H1 (cell line): ENCODE measurements around the gene TFAP2C. TPM values are rescaled to one million over a fixed set of nuclear protein-coding genes. Genes with fewer than 3 reads are reported as not detected.

Experiments
- CTCF ChIA-PET: fragments of 300-600 bp; sonication (Branson Sonifier 250); formaldehyde crosslinking; loops from one replicate; lab custom pipeline; 2021; ENCODE audit not compliant: partially characterized antibody; lab: Charles Lee
- POLR2A ChIA-PET: fragments of 300-600 bp; sonication (Branson Sonifier 250); formaldehyde crosslinking; loops from one replicate; lab custom pipeline; 2021; ENCODE audit warnings: inconsistent platforms; ENCODE audit not compliant: partially characterized antibody; lab: Charles Lee
- DNase-seq, 2 experiments: peaks; one replicate each; pipeline versions ENCODE4 v3.0.0 to v3.0.0-alpha.2; 2010 to 2022; ENCODE audit warnings: low spot score in 2 of 2, low read depth in 1 of 2, mixed read lengths in 1 of 2
- FAIRE-seq: peaks from 2 replicates; lab custom pipeline; 2011; peaks lifted over from hg19 to GRCh38; lab: Jason Lieb, UNC
- H2AFZ ChIP-seq: 2 replicates; pipeline ENCODE4 v1.8.1; 2012; ENCODE audit warnings: low read length, inconsistent platforms
- H2AK5ac ChIP-seq: 2 replicates; pipeline ENCODE4 v1.6.1; 2013; ENCODE audit warnings: low read depth, low read length
- H2BK120ac ChIP-seq: replicated peaks from 2 replicates; pipeline ENCODE3; 2013; ENCODE audit warnings: low read depth, low read length, inconsistent platforms
- H2BK12ac ChIP-seq: 2 replicates; pipeline ENCODE4 v1.6.1; 2013; ENCODE audit warnings: low read depth, low read length
- H2BK15ac ChIP-seq: 2 replicates; pipeline ENCODE4 v1.6.1; 2013; ENCODE audit warnings: low read length
- H2BK20ac ChIP-seq: 2 replicates; pipeline ENCODE4 v1.6.1; 2013; ENCODE audit warnings: low read length
- H2BK5ac ChIP-seq: 2 replicates; pipeline ENCODE4 v1.6.1; 2013; ENCODE audit warnings: low read depth, low read length
- H3K14ac ChIP-seq: 2 replicates; pipeline ENCODE4 v1.6.1; 2013; ENCODE audit warnings: inconsistent platforms; ENCODE audit not compliant: insufficient read length
- H3K18ac ChIP-seq: 2 replicates; pipeline ENCODE4 v1.6.1; 2013; ENCODE audit warnings: low read length; ENCODE audit errors: extremely low read depth
- H3K23ac ChIP-seq: 2 replicates; pipeline ENCODE4 v1.6.1; 2013; ENCODE audit warnings: inconsistent platforms; ENCODE audit not compliant: insufficient read length
- H3K23me2 ChIP-seq: 2 replicates; pipeline ENCODE4 v1.6.1; 2013; ENCODE audit warnings: low read depth, low read length
- H3K27ac ChIP-seq: 2 replicates; pipeline ENCODE4 v1.6.1; 2011; ENCODE audit warnings: low read depth, low read length, inconsistent platforms
- H3K27me3 ChIP-seq, 4 experiments: replicated peaks in 1 of 4; 1 replicate in 1 of 4; 2 replicates in 3 of 4; pipeline versions ENCODE4 v1.6.1 to v1.8.1; 2011 to 2013; ENCODE audit warnings: low read length in 3 of 4, mild to moderate bottlenecking in 3 of 4, inconsistent platforms in 2 of 4, mixed read lengths in 2 of 4, moderate library complexity in 1 of 4; ENCODE audit not compliant: control insufficient read depth in 3 of 4, insufficient read depth in 3 of 4; ENCODE audit errors: extremely low read depth in 1 of 4
- H3K36me3 ChIP-seq, 4 experiments: 2 replicates each; pipeline versions ENCODE4 v1.6.1 to v1.8.1; 2011 to 2013; ENCODE audit warnings: mild to moderate bottlenecking in 4 of 4, low read length in 3 of 4, moderate library complexity in 2 of 4, control low read depth in 1 of 4, inconsistent platforms in 1 of 4; ENCODE audit not compliant: insufficient read depth in 4 of 4, control insufficient read depth in 2 of 4
- H3K4ac ChIP-seq: replicated peaks from 2 replicates; pipeline ENCODE3; 2013; ENCODE audit warnings: low read length, low read depth, mixed read lengths, inconsistent platforms; ENCODE audit not compliant: insufficient read length
- H3K4me1 ChIP-seq, 4 experiments: replicated peaks in 1 of 4; 1 replicate in 1 of 4; 2 replicates in 3 of 4; pipeline versions ENCODE4 v1.6.1 to v1.8.1; 2011 to 2013; ENCODE audit warnings: low read length in 3 of 4, inconsistent platforms in 2 of 4, mixed read lengths in 1 of 4; ENCODE audit not compliant: insufficient read depth in 4 of 4, control insufficient read depth in 3 of 4
- H3K4me2 ChIP-seq, 2 experiments: 2 replicates each; pipeline versions ENCODE4 v1.6.1 to v1.8.1; 2011 to 2013; ENCODE audit warnings: low read depth in 2 of 2, low read length in 2 of 2, control low read depth in 1 of 2, inconsistent platforms in 1 of 2, mild to moderate bottlenecking in 1 of 2; ENCODE audit not compliant: insufficient read depth in 1 of 2
- H3K4me3 ChIP-seq, 4 experiments: fragments of 200-600, 300-600 bp in 1 of 4; sonication (generic), shearing (Covaris generic), sonication (Bioruptor Twin) in 1 of 4; 2 replicates each; pipeline versions ENCODE4 v1.5.1 to v1.8.1; 2011 to 2016; ENCODE audit warnings: low read length in 4 of 4, low read depth in 3 of 4, control low read depth in 2 of 4, inconsistent platforms in 2 of 4, mild to moderate bottlenecking in 2 of 4, mixed read lengths in 1 of 4, moderate library complexity in 1 of 4; ENCODE audit not compliant: insufficient read depth in 2 of 4; ENCODE audit errors: extremely low read depth in 1 of 4
- H3K56ac ChIP-seq: replicated peaks from 2 replicates; pipeline ENCODE3; 2013; ENCODE audit warnings: low read depth, mild to moderate bottlenecking, mixed read lengths, low read length, inconsistent platforms; ENCODE audit not compliant: insufficient read length
- H3K79me1 ChIP-seq: 2 replicates; pipeline ENCODE4 v1.6.1; 2013; ENCODE audit warnings: low read depth, low read length, control low read depth
- H3K79me2 ChIP-seq, 2 experiments: 2 replicates each; pipeline versions ENCODE4 v1.6.1 to v1.8.1; 2012 to 2013; ENCODE audit warnings: low read length in 2 of 2, mild to moderate bottlenecking in 2 of 2, inconsistent platforms in 1 of 2; ENCODE audit not compliant: insufficient read depth in 2 of 2, control insufficient read depth in 1 of 2
- H3K9ac ChIP-seq, 4 experiments: replicated peaks in 1 of 4; 1 replicate in 1 of 4; 2 replicates in 3 of 4; pipeline versions ENCODE4 v1.6.1 to v1.8.1; 2011 to 2013; ENCODE audit warnings: low read depth in 3 of 4, low read length in 3 of 4, control low read depth in 2 of 4, mild to moderate bottlenecking in 2 of 4, moderate library complexity in 2 of 4, inconsistent platforms in 1 of 4; ENCODE audit errors: extremely low read depth in 1 of 4
- H3K9me3 ChIP-seq, 2 experiments: 2 replicates each; pipeline versions ENCODE4 v1.6.1 to v1.8.1; 2012 to 2013; ENCODE audit warnings: mild to moderate bottlenecking in 2 of 2, moderate library complexity in 2 of 2, control low read depth in 1 of 2, inconsistent platforms in 1 of 2, low read depth in 1 of 2, low read length in 1 of 2, mixed read lengths in 1 of 2; ENCODE audit not compliant: insufficient read depth in 2 of 2
- H4K20me1 ChIP-seq, 2 experiments: replicated peaks in 1 of 2; 2 replicates each; pipeline versions ENCODE3 to v1.8.1; 2011 to 2013; ENCODE audit warnings: inconsistent platforms in 2 of 2, low read length in 2 of 2, mild to moderate bottlenecking in 1 of 2; ENCODE audit not compliant: insufficient read depth in 2 of 2, control insufficient read depth in 1 of 2
- H4K5ac ChIP-seq: 2 replicates; pipeline ENCODE4 v1.6.1; 2013; ENCODE audit warnings: low read length, low read depth, mixed read lengths, inconsistent platforms; ENCODE audit not compliant: insufficient read length
- H4K8ac ChIP-seq: 2 replicates; pipeline ENCODE4 v1.8.0; 2013; ENCODE audit warnings: mild to moderate bottlenecking, moderate library complexity, low read length, inconsistent platforms; ENCODE audit not compliant: insufficient read depth; ENCODE audit errors: extremely low read depth
- H4K91ac ChIP-seq: replicated peaks from 2 replicates; pipeline ENCODE3; 2013; ENCODE audit warnings: low read length, mixed read lengths, inconsistent platforms; ENCODE audit not compliant: insufficient read length
- ASH2L ChIP-seq: fragments of 200-600, 300-600 bp; sonication (generic); IDR thresholded peaks from one replicate; pipeline ENCODE4 v1.7.1; 2017; ENCODE audit warnings: low read length
- BACH1 ChIP-seq: IDR thresholded peaks from 2 replicates; pipeline ENCODE4 v1.6.1; 2012; ENCODE audit warnings: low read length, improper control_type of control experiment
- BRCA1 ChIP-seq: IDR thresholded peaks from 2 replicates; pipeline ENCODE4 v1.6.1; 2012; ENCODE audit warnings: low read depth, low read length, improper control_type of control experiment
- CHD1 ChIP-seq: IDR thresholded peaks from 2 replicates; pipeline ENCODE4 v1.6.1; 2012; ENCODE audit warnings: low read depth, low read length, improper control_type of control experiment
- CHD2 ChIP-seq: IDR thresholded peaks from 2 replicates; pipeline ENCODE4 v1.6.1; 2012; ENCODE audit warnings: low read length, improper control_type of control experiment
- CREB1 ChIP-seq: IDR thresholded peaks from 2 replicates; pipeline ENCODE4 v1.6.1; 2012; ENCODE audit warnings: inconsistent platforms
- CTBP2 ChIP-seq: IDR thresholded peaks from 2 replicates; pipeline ENCODE4 v1.7.0; 2011; ENCODE audit warnings: borderline replicate concordance, mild to moderate bottlenecking, moderate library complexity, mixed read lengths, low read length; ENCODE audit not compliant: insufficient read depth, insufficient read length
- EP300 ChIP-seq, 2 experiments: IDR thresholded peaks; 1 replicate in 1 of 2; 2 replicates in 1 of 2; pipeline ENCODE4 v1.6.1; 2011 to 2012; ENCODE audit warnings: low read depth in 2 of 2, low read length in 2 of 2, mild to moderate bottlenecking in 2 of 2, borderline replicate concordance in 1 of 2, inconsistent platforms in 1 of 2, moderate library complexity in 1 of 2
- HDAC2 ChIP-seq, 2 experiments: fragments of 300-600 bp in 1 of 2; sonication (generic) in 1 of 2; IDR thresholded peaks; 2 replicates each; pipeline ENCODE4 v1.6.1; 2011 to 2012; ENCODE audit warnings: low read depth in 2 of 2, low read length in 2 of 2, mild to moderate bottlenecking in 2 of 2, moderate library complexity in 2 of 2, borderline replicate concordance in 1 of 2, inconsistent platforms in 1 of 2
- HDAC6 ChIP-seq: IDR thresholded peaks from one replicate; pipeline ENCODE4 v1.7.1; 2012; ENCODE audit warnings: low read depth, mild to moderate bottlenecking, inconsistent platforms, low read length, moderate library complexity
- JUND ChIP-seq: IDR thresholded peaks from 2 replicates; pipeline ENCODE4 v1.6.1; 2011; ENCODE audit warnings: mild to moderate bottlenecking, improper control_type of control experiment, low read length
- POU5F1 ChIP-seq: IDR thresholded peaks from 2 replicates; pipeline ENCODE4 v1.6.1; 2011; ENCODE audit warnings: low read depth, mild to moderate bottlenecking, low read length, moderate library complexity
- RBBP5 ChIP-seq: IDR thresholded peaks from 2 replicates; pipeline ENCODE4 v1.7.1; 2012; ENCODE audit warnings: low read depth, mild to moderate bottlenecking, inconsistent platforms, low read length, moderate library complexity, borderline replicate concordance
- SIRT6 ChIP-seq: IDR thresholded peaks from one replicate; pipeline ENCODE4 v1.7.1; 2012; ENCODE audit warnings: low read length, inconsistent platforms
- SP2 ChIP-seq: IDR thresholded peaks from 2 replicates; pipeline ENCODE4 v1.6.1; 2012; ENCODE audit warnings: mild to moderate bottlenecking, low read length, inconsistent platforms
- WGBS, 2 experiments: shearing (Covaris generic) in 1 of 2; methylation state at CpG; one replicate each; pipeline versions ENCODE4 v1.1.6 to v1.1.7; 2013 to 2015; ENCODE audit warnings: low lambda C conversion rate in 2 of 2, mixed read lengths in 2 of 2, inconsistent platforms in 1 of 2, low coverage in 1 of 2, missing lambda C conversion rate in 1 of 2; ENCODE audit not compliant: insufficient replicate concordance in 2 of 2, insufficient coverage in 1 of 2, insufficient read length in 1 of 2; ENCODE audit errors: extremely low coverage in 1 of 2, missing lambda C conversion rate in 1 of 2; 5-methylcytosine and 5-hydroxymethylcytosine counted together
- polyA plus RNA-seq, 7 experiments: library from polyadenylated mRNA; depleted of rRNA in 3 of 7; stranded (reverse) in 5 of 7; unstranded in 2 of 7; fragments of >200 nt in 5 of 7; fragments of 200-250 nt in 2 of 7; gene quantifications; 1 replicate in 5 of 7; 2 replicates in 1 of 7; 4 replicates in 1 of 7; pipeline versions ENCODE4 v1.2.1 to v1.2.3, GENCODE V29; 2011 to 2013; ENCODE audit warnings: missing spikeins in 2 of 7, mixed read lengths in 2 of 7
- total RNA-seq: library from RNA; stranded (reverse); fragmentation: NEBNext Ultra II Directional; extraction: Animal tissue kit (Norgen Biotek cat#: 25700); gene quantifications from 2 replicates; pipeline ENCODE4 v1.2.1, GENCODE V29; 2021
- TF ChIP-seq, protein P1 (sequence below): IDR thresholded peaks from 2 replicates; pipeline ENCODE4 v1.6.1; 2011; ENCODE audit warnings: low read depth, mild to moderate bottlenecking, low read length; ENCODE audit not compliant: insufficient read depth

TFAP2C gene
- total and polyA plus RNA-seq, 2 of the 8 experiments (the other 6 are each of a cell fraction or from before 2014, with no cell fraction given): 1.7 to 5.8 TPM

DNA sequence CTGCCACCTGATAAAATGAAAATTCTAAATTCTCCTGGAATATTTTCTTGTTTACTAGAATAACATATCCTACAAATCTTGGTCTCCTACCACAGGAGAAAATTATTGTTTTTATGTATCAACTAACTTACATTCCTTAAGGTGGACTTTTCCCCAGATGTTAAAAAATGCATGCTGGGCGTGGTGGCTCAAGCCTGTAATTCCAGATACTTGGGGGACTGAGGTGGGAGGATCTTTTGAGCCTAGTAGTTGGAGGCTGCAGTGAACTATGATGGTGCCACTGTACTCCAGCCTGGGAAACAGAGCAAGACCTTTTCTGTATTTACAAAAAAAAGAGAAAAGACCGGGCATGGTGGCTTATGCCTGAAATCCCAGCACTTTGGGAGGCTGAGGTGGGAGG lies 27.9 kb upstream of the TFAP2C start:
- Histone ChIP-seq H3K4me1 (no peaks in the 10 kb centered on the region), H4K20me1 (no peaks in the 10 kb centered on the region), H4K8ac (no peak overlapping the region), H4K91ac (no peak overlapping the region), H3K18ac (no peak overlapping the region), H3K79me1 (no peaks in the 10 kb centered on the region), H3K4ac (no peak overlapping the region), H2BK15ac (no peak overlapping the region), H2AK5ac (no peak overlapping the region), H3K14ac (no peak overlapping the region), H3K9me3 (no peaks in the 10 kb centered on the region), H3K4me2 (no peak overlapping the region), H2BK12ac (no peak overlapping the region), H3K56ac (no peak overlapping the region), H3K27me3 (no peaks in the 10 kb centered on the region), H2BK20ac (no peak overlapping the region), H4K5ac (no peak overlapping the region), H3K9ac (no peak overlapping the region), H3K36me3 (no peaks in the 10 kb centered on the region), H2BK120ac (no peak overlapping the region), H3K79me2 (no peaks in the 10 kb centered on the region), H3K23me2 (no peaks in the 10 kb centered on the region), H3K4me3 (no peak overlapping the region), H2AFZ (no peak overlapping the region), H2BK5ac (no peak overlapping the region), H3K23ac (no peak overlapping the region), H3K27ac (no peak overlapping the region)
- WGBS, 2 experiments: 58% methylated on average over 2 of the region's 2 CpGs; no CpG with 5 or more reads in 1 of the 2 experiments
- FAIRE-seq: no peak
- POLR2A ChIA-PET: no interaction called here
- CTCF ChIA-PET: no interaction called here
- no peak for DNase-seq
- TF ChIP-seq BACH1 (no peak), ASH2L (no peak), SIRT6 (no peak), RBBP5 (no peak), HDAC2 (IDR thresholded peaks at IDR 0.05; ENCODE audit: borderline replicate concordance in 1 of 2, low read depth in 2 of 2, low read length in 2 of 2) (no peak), SP2 (no peak), CREB1 (no peak), CHD1 (no peak), POU5F1 (no peak), CTBP2 (no peak), EP300 (IDR thresholded peaks at IDR 0.05; ENCODE audit: borderline replicate concordance in 1 of 2, low read depth in 2 of 2, low read length in 2 of 2) (no peak), HDAC6 (no peak), BRCA1 (no peak), JUND (no peak), CHD2 (no peak)
- TF ChIP-seq, protein P1, sequence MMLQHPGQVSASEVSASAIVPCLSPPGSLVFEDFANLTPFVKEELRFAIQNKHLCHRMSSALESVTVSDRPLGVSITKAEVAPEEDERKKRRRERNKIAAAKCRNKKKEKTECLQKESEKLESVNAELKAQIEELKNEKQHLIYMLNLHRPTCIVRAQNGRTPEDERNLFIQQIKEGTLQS: no peak
